Keratinocyte (primary cell): ENCODE measurements around the gene NECTIN4. TPM values are rescaled to one million over a fixed set of nuclear protein-coding genes. Genes with fewer than 3 reads are reported as not detected.
A peak's percentile ranks its signal among the peaks of the same experiment; 100 is the strongest.

Experiments
- DNase-seq: peaks from one replicate; pipeline ENCODE4 v3.0.0-alpha.2; 2011; ENCODE audit warnings: low read depth, missing footprints, low spot score
- FAIRE-seq: peaks from 2 replicates; lab custom pipeline; 2011; peaks lifted over from hg19 to GRCh38; lab: Jason Lieb, UNC
- H2AFZ ChIP-seq: 2 replicates; pipeline ENCODE4 v1.6.0; 2012; ENCODE audit warnings: low read length, control low read depth, inconsistent platforms; ENCODE audit not compliant: control insufficient read depth
- H3K27ac ChIP-seq: 2 replicates; pipeline ENCODE4 v1.5.1; 2011; ENCODE audit warnings: low read length; ENCODE audit not compliant: control insufficient read depth, insufficient read depth
- H3K27me3 ChIP-seq: 3 replicates; pipeline ENCODE4 v1.6.0; 2011; ENCODE audit warnings: low read length; ENCODE audit not compliant: control insufficient read depth, insufficient read depth; ENCODE audit errors: extremely low read depth
- H3K36me3 ChIP-seq, 2 experiments: 2 replicates in 1 of 2; 3 replicates in 1 of 2; pipeline ENCODE4 v1.5.1; 2011; ENCODE audit warnings: low read length in 2 of 2, mild to moderate bottlenecking in 1 of 2; ENCODE audit not compliant: control insufficient read depth in 2 of 2, insufficient read depth in 2 of 2; ENCODE audit errors: extremely low read depth in 1 of 2
- H3K4me1 ChIP-seq: 3 replicates; pipeline ENCODE4 v1.5.1; 2011; ENCODE audit warnings: low read length; ENCODE audit not compliant: control insufficient read depth, insufficient read depth; ENCODE audit errors: extremely low read depth
- H3K4me2 ChIP-seq: 3 replicates; pipeline ENCODE4 v1.6.0; 2011; ENCODE audit warnings: low read depth, low read length; ENCODE audit not compliant: control insufficient read depth, insufficient read depth; ENCODE audit errors: extremely low read depth
- H3K4me3 ChIP-seq, 3 experiments: fragments of 200-600 bp in 1 of 3; sonication (generic) in 1 of 3; 2 replicates in 2 of 3; 3 replicates in 1 of 3; pipeline ENCODE4 v1.5.1; 2011 to 2016; ENCODE audit warnings: low read length in 3 of 3, mild to moderate bottlenecking in 3 of 3, control low read depth in 2 of 3, inconsistent platforms in 1 of 3, low read depth in 1 of 3, mixed read lengths in 1 of 3, mixed run types in 1 of 3, moderate library complexity in 1 of 3; ENCODE audit not compliant: control insufficient read depth in 2 of 3, insufficient read depth in 2 of 3; ENCODE audit errors: extremely low read depth in 1 of 3
- H3K79me2 ChIP-seq: 2 replicates; pipeline ENCODE4 v1.6.0; 2012; ENCODE audit warnings: low read length; ENCODE audit not compliant: control insufficient read depth, insufficient read depth
- H3K9ac ChIP-seq: 3 replicates; pipeline ENCODE4 v1.6.0; 2011; ENCODE audit warnings: low read length; ENCODE audit not compliant: control insufficient read depth, insufficient read depth; ENCODE audit errors: extremely low read depth
- H3K9me1 ChIP-seq: 3 replicates; pipeline ENCODE4 v1.6.0; 2011; ENCODE audit warnings: low read length; ENCODE audit not compliant: control insufficient read depth, insufficient read depth; ENCODE audit errors: extremely low read depth
- H3K9me3 ChIP-seq: 2 replicates; pipeline ENCODE4 v1.5.1; 2012; ENCODE audit warnings: low read depth, low read length; ENCODE audit not compliant: control insufficient read depth
- H4K20me1 ChIP-seq: 3 replicates; pipeline ENCODE4 v1.6.0; 2011; ENCODE audit warnings: low read length; ENCODE audit not compliant: control insufficient read depth, insufficient read depth; ENCODE audit errors: extremely low read depth
- EZH2 ChIP-seq: IDR thresholded peaks from one replicate; pipeline ENCODE4 v1.6.1; 2012; ENCODE audit warnings: inconsistent platforms, mild to moderate bottlenecking, low read length, moderate library complexity
- dilution Hi-C: fragments of 300-500 bp; cut with MboI; formaldehyde crosslinking; loops from one replicate; pipeline ENCODE4 v1.7.0; 2020; ENCODE audit warnings: low sequenced_read_pairs; ENCODE audit not compliant: extremely low pct_ligation_motif_present
- polyA plus RNA-seq, 5 experiments: library from polyadenylated mRNA; depleted of rRNA in 3 of 5; stranded (reverse) in 3 of 5; stranded (forward) in 1 of 5; unstranded in 1 of 5; fragments of >200 nt; gene quantifications; 1 replicate in 1 of 5; 2 replicates in 3 of 5; 3 replicates in 1 of 5; pipeline versions ENCODE4 v1.2.1 to v1.2.3, GENCODE V29; 2011 to 2012; ENCODE audit warnings: missing spikeins in 2 of 5, low read depth in 1 of 5, low replicate concordance in 1 of 5
- TF ChIP-seq, protein P1 (sequence below), 3 experiments: IDR thresholded peaks in 1 of 3; conservative IDR thresholded peaks in 1 of 3; optimal IDR thresholded peaks in 1 of 3; 2 replicates in 2 of 3; 3 replicates in 1 of 3; pipeline versions ENCODE3 to v1.5.1; 2011; ENCODE audit warnings: low read length in 3 of 3, mild to moderate bottlenecking in 3 of 3, moderate library complexity in 2 of 3, control low read depth in 1 of 3, inconsistent platforms in 1 of 3; ENCODE audit not compliant: insufficient read depth in 2 of 3; ENCODE audit errors: extremely low read depth in 1 of 3

NECTIN4 gene
- polyA plus RNA-seq, 1 donor (not counting 4 experiments of a cell fraction or from before 2014, with no cell fraction given), result 8.6 TPM

DNA sequence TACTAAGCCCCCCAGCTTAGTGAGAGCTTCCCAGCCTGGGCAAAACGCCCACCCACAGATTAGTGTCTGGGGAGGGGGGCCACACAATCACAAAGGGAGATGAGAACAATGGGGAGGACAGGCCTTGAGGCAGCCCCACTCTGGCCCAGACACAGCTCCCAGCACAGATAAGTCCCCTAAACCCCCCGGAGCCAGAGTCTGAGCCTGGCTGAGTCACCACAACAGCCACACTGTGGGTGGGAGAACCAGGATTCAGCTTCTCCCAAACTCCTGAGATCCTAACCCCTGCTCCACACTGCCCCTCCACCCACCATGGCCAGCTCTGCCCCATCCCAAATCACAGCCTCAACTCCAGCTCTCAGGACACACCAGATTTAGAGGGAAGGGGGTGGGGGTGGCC lies 4.2 kb downstream of the NECTIN4 start:
- no peaks in the 10 kb centered on the region for H3K79me2 ChIP-seq

DNA sequence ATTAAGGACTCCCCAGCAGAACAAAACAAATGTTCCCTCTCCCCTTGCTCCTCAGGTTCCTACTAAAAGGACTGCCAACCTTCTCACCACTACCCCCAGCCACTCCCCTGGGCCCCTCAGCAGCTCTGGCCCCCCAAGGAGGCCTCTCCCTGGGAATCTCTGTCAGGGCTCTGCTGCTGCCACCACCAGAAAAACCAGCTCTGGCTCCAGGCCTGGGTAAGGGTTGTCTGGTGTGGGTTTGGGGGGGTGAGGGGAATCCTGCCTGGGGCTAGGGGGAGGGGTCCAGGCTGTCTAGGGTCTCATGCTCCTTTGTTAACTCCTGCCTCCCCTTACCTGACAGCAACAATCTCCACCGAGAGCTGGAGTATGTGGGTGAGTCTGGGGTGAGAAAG lies 4.8 kb downstream of the NECTIN4 start:
- FAIRE-seq (no peak), DNase-seq (no peak)
- no peaks in the 10 kb centered on the region for H4K20me1 ChIP-seq
- H3K36me3 ChIP-seq, result no peaks in the 10 kb centered on the region
- no peaks in the 10 kb centered on the region for H3K79me2 ChIP-seq
- H3K27me3 ChIP-seq, result no peaks in the 10 kb centered on the region
- H3K4me3 ChIP-seq, result no peak overlapping the region
- no peak overlapping the region for H3K27ac ChIP-seq
- H2AFZ ChIP-seq, result no peak overlapping the region
- peaks cover 70% of the 10 kb centered on the region for H3K4me1 ChIP-seq
- no peak overlapping the region for H3K4me2 ChIP-seq
- no peaks in the 10 kb centered on the region for H3K9me1 ChIP-seq
- H3K9ac ChIP-seq, result no peak overlapping the region
- TF ChIP-seq, protein P1, sequence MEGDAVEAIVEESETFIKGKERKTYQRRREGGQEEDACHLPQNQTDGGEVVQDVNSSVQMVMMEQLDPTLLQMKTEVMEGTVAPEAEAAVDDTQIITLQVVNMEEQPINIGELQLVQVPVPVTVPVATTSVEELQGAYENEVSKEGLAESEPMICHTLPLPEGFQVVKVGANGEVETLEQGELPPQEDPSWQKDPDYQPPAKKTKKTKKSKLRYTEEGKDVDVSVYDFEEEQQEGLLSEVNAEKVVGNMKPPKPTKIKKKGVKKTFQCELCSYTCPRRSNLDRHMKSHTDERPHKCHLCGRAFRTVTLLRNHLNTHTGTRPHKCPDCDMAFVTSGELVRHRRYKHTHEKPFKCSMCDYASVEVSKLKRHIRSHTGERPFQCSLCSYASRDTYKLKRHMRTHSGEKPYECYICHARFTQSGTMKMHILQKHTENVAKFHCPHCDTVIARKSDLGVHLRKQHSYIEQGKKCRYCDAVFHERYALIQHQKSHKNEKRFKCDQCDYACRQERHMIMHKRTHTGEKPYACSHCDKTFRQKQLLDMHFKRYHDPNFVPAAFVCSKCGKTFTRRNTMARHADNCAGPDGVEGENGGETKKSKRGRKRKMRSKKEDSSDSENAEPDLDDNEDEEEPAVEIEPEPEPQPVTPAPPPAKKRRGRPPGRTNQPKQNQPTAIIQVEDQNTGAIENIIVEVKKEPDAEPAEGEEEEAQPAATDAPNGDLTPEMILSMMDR (optimal IDR thresholded peaks at IDR 0.05 in 1 of 3, IDR thresholded peaks at IDR 0.05 in 1 of 3, conservative IDR thresholded peaks at IDR 0.05 in 1 of 3; ENCODE audit: extremely low read depth in 1 of 3, insufficient read depth in 2 of 3, low read length in 3 of 3), result no peak
- no peak for TF ChIP-seq EZH2
- dilution Hi-C loops, result no loop called here
- H3K9me3 ChIP-seq, result no peaks in the 10 kb centered on the region

More for the DNA sequence above, 4.2 kb downstream of the NECTIN4 start:
- TF ChIP-seq, protein P1 (optimal IDR thresholded peaks at IDR 0.05 in 1 of 3, IDR thresholded peaks at IDR 0.05 in 1 of 3, conservative IDR thresholded peaks at IDR 0.05 in 1 of 3; ENCODE audit: extremely low read depth in 1 of 3, insufficient read depth in 2 of 3, low read length in 3 of 3), result no peak
- no peak for TF ChIP-seq EZH2
- H3K4me3 ChIP-seq, result no peak overlapping the region
- peak overlapping the region; percentile 18 for H3K9ac ChIP-seq
- no peaks in the 10 kb centered on the region for H4K20me1 ChIP-seq
- H3K9me3 ChIP-seq, result no peaks in the 10 kb centered on the region
- H3K27me3 ChIP-seq, result no peaks in the 10 kb centered on the region
- H3K4me1 ChIP-seq, result peaks cover 73% of the 10 kb centered on the region
- H2AFZ ChIP-seq, result no peak overlapping the region
- H3K36me3 ChIP-seq, result no peaks in the 10 kb centered on the region
- dilution Hi-C loops, result no loop called here
- H3K4me2 ChIP-seq, result no peak overlapping the region
- DNase-seq, result no peak
- no peaks in the 10 kb centered on the region for H3K9me1 ChIP-seq
- no peak overlapping the region for H3K27ac ChIP-seq
- FAIRE-seq, result no peak
